ENCODE results near the gene FNDC3B.

Gene FNDC3B

GRCh38 chr3:172296975-172297332 is 257.6 kb downstream of the FNDC3B start:
- no peak for DNase-seq

- no peak for DNase-seq
These were observed 258.9 kb downstream of the FNDC3B start for GRCh38 chr3:172298247-172298646.

GRCh38 chr3:172300187-172300586 is 260.8 kb downstream of the FNDC3B start:
- no peak for DNase-seq

GRCh38 chr3:172300862-172301261 is 261.5 kb downstream of the FNDC3B start:
- DNase-seq, result no peak

- DNase-seq, result no peak
These were observed 262.8 kb downstream of the FNDC3B start for GRCh38 chr3:172302203-172302602.

- peak; percentile 37 to 42 for DNase-seq
These were observed 263.8 kb downstream of the FNDC3B start for GRCh38 chr3:172303181-172303580.

GRCh38 chr3:172303941-172304558 is 264.7 kb downstream of the FNDC3B start:
- no peak for DNase-seq

- DNase-seq, result peak in 1 of 2 donors; percentile 20
These were observed 266.2 kb downstream of the FNDC3B start for GRCh38 chr3:172305552-172305951.

- no peak for DNase-seq
These were observed 266.6 kb downstream of the FNDC3B start for GRCh38 chr3:172305974-172306373.

GRCh38 chr3:172307141-172307560 is 267.8 kb downstream of the FNDC3B start:
- DNase-seq, result no peak

- DNase-seq, result no peak
These were observed 269.7 kb downstream of the FNDC3B start for GRCh38 chr3:172309059-172309458.

GRCh38 chr3:172309741-172310427 is 270.5 kb downstream of the FNDC3B start:
- DNase-seq, result peak; percentile 45 to 60

- no peak for DNase-seq
These were observed 271.0 kb downstream of the FNDC3B start for GRCh38 chr3:172310428-172310760.

GRCh38 chr3:172311217-172311616 is 271.8 kb downstream of the FNDC3B start:
- DNase-seq, result no peak

- DNase-seq, result no peak
These were observed 272.6 kb downstream of the FNDC3B start for GRCh38 chr3:172312001-172312400.

- no peak for DNase-seq
These were observed 273.3 kb downstream of the FNDC3B start for GRCh38 chr3:172312711-172313110.

- no peak for DNase-seq
These were observed 274.3 kb downstream of the FNDC3B start for GRCh38 chr3:172313671-172314070.

GRCh38 chr3:172314591-172315160 is 275.3 kb downstream of the FNDC3B start:
- no peak for DNase-seq

- DNase-seq, result peak; percentile 62 to 63
These were observed 276.2 kb downstream of the FNDC3B start for GRCh38 chr3:172315401-172316091.

GRCh38 chr3:172316758-172317157 is 277.4 kb downstream of the FNDC3B start:
- no peak for DNase-seq

- no peak for DNase-seq
These were observed 278.1 kb downstream of the FNDC3B start for GRCh38 chr3:172317481-172317880.

- DNase-seq, result peak; percentile 87 to 90
These were observed 278.6 kb downstream of the FNDC3B start for GRCh38 chr3:172317984-172318383.

GRCh38 chr3:172319595-172319994 is 280.2 kb downstream of the FNDC3B start:
- no peak for DNase-seq

- DNase-seq, result no peak
These were observed 281.1 kb downstream of the FNDC3B start for GRCh38 chr3:172320468-172320867.
